DMS153 (cell line): ENCODE data around the gene GGA2.
"Not testable (repeated sequence)": the region's sequence is repeated elsewhere in the genome, so short reads cannot be mapped to it uniquely, and the experiment has no call there.

Source experiments
- DNase-seq: peaks from one replicate; lab custom pipeline; 2025; lab: John Stamatoyannopoulos, UW

The GGA2 gene

GRCh38 chr16:23504453-23505179 lies 5.7 kb downstream of the GGA2 start:
- DNase-seq = no peak

GRCh38 chr16:23504076-23504452 lies 6.2 kb downstream of the GGA2 start:
- DNase-seq = no peak

- no peak for DNase-seq
Observed at GRCh38 chr16:23502466-23502865, 7.8 kb downstream of the GGA2 start.

- no peak for DNase-seq
Observed at GRCh38 chr16:23501291-23501690, 9.0 kb downstream of the GGA2 start.

GRCh38 chr16:23500862-23501225 lies 9.4 kb downstream of the GGA2 start:
- no peak for DNase-seq

GRCh38 chr16:23500212-23500861 lies 10.0 kb downstream of the GGA2 start:
- DNase-seq = no peak

GRCh38 chr16:23499801-23500200 lies 10.5 kb downstream of the GGA2 start:
- no peak for DNase-seq

- no peak for DNase-seq
Observed at GRCh38 chr16:23498863-23499262, 11.4 kb downstream of the GGA2 start.

GRCh38 chr16:23497543-23497868 lies 12.8 kb downstream of the GGA2 start:
- no peak for DNase-seq

GRCh38 chr16:23496821-23497542 lies 13.3 kb downstream of the GGA2 start:
- DNase-seq = no peak

GRCh38 chr16:23495671-23496070 lies 14.6 kb downstream of the GGA2 start:
- no peak for DNase-seq

GRCh38 chr16:23494188-23494587 lies 16.1 kb downstream of the GGA2 start:
- no peak for DNase-seq

GRCh38 chr16:23491490-23492391 lies 18.6 kb downstream of the GGA2 start:
- DNase-seq = no peak

- no peak for DNase-seq
Observed at GRCh38 chr16:23486480-23486879, 23.8 kb downstream of the GGA2 start.

- DNase-seq = no peak
Observed at GRCh38 chr16:23485841-23486240, 24.5 kb downstream of the GGA2 start.

GRCh38 chr16:23485257-23485614 lies 25.1 kb downstream of the GGA2 start:
- no peak for DNase-seq

- no peak for DNase-seq
Observed at GRCh38 chr16:23484510-23485256, 25.6 kb downstream of the GGA2 start.

GRCh38 chr16:23483492-23483891 lies 26.8 kb downstream of the GGA2 start:
- DNase-seq = not testable (repeated sequence)

GRCh38 chr16:23482778-23483177 lies 27.5 kb downstream of the GGA2 start:
- no peak for DNase-seq

GRCh38 chr16:23480257-23480656 lies 30.0 kb downstream of the GGA2 start:
- DNase-seq = no peak

GRCh38 chr16:23479138-23479537 lies 31.2 kb downstream of the GGA2 start:
- no peak for DNase-seq

GRCh38 chr16:23478566-23478965 lies 31.7 kb downstream of the GGA2 start:
- no peak for DNase-seq
